GM12891 (cell line): Measurements from ENCODE around the gene CCR8.
"Not testable (repeated sequence)": the region's sequence is repeated elsewhere in the genome, so short reads cannot be mapped to it uniquely, and the experiment has no call there.

Experiments
- POLR2A ChIP-seq: IDR thresholded peaks from 2 replicates; pipeline ENCODE4 v1.6.1; 2011; ENCODE audit warnings: low read depth, low read length, control low read depth
- SPI1 ChIP-seq: IDR thresholded peaks from 2 replicates; pipeline ENCODE4 v1.6.1; 2011; ENCODE audit warnings: low read depth, low read length, control low read depth

GRCh38 chr3:39321574-39321983, 7.9 kb upstream of the CCR8 start:
- TF ChIP-seq POLR2A, SPI1: not testable (repeated sequence)
